Vagina (tissue), 2 donors: ENCODE results near the gene TRPM2.

ENCODE experiments used
- CTCF ChIP-seq, 3 experiments: fragments of 450-650 bp in 2 of 3; fragments of 200-600 bp in 1 of 3; sonication (generic) in 1 of 3; IDR thresholded peaks; one replicate each; pipeline ENCODE4 v1.5.1; 2017 to 2019; ENCODE audit warnings: antibody characterized with exemption in 3 of 3, mild to moderate bottlenecking in 2 of 3, moderate library complexity in 2 of 3
- POLR2A ChIP-seq, 2 donors: fragments of 450-650 bp; IDR thresholded peaks; one replicate each; pipeline ENCODE4 v1.6.1; 2017; ENCODE audit warnings: antibody characterized with exemption in 2 of 2, mild to moderate bottlenecking in 2 of 2, moderate library complexity in 2 of 2
- POLR2AphosphoS5 ChIP-seq, 2 donors: sonication (generic); formaldehyde crosslinking; IDR thresholded peaks; one replicate each; pipeline ENCODE4 v1.9.0; 2017; ENCODE audit warnings: antibody characterized with exemption in 2 of 2, mild to moderate bottlenecking in 2 of 2, low read depth in 1 of 2; ENCODE audit not compliant: insufficient read depth in 1 of 2

GRCh38 chr21:44381874-44382273 lies 28.5 kb downstream of the TRPM2 start:
- TF ChIP-seq POLR2AphosphoS5 (IDR thresholded peaks at IDR 0.05; ENCODE audit: insufficient read depth in 1 of 2, low read depth in 1 of 2) (no peak), CTCF (IDR thresholded peaks at IDR 0.05) (no peak), POLR2A (IDR thresholded peaks at IDR 0.05) (no peak)
